Neural cell (in vitro differentiated cells): ENCODE data around the gene TMTC1. TPM values are rescaled to one million over a fixed set of nuclear protein-coding genes. Genes with fewer than 3 reads are reported as not detected.

Experiments
- H2AFZ ChIP-seq: fragments of 200-600, 300-800 bp; sonication (generic), shearing (Covaris generic); 2 replicates; pipeline ENCODE4 v1.6.0; 2014; ENCODE audit warnings: low read depth, mild to moderate bottlenecking, antibody characterized with exemption, low read length, moderate library complexity
- H3F3A ChIP-seq: fragments of 200-600 bp; shearing (Covaris generic); 2 replicates; pipeline ENCODE4 v1.6.1; 2016; ENCODE audit warnings: mild to moderate bottlenecking, moderate library complexity, mixed read lengths, antibody characterized with exemption, low read length; ENCODE audit not compliant: insufficient read depth, poor library complexity, severe bottlenecking
- H3K27ac ChIP-seq: fragments of 200-600, 300-800 bp; sonication (generic), shearing (Covaris generic); 2 replicates; pipeline ENCODE4 v1.5.1; 2014; ENCODE audit warnings: mild to moderate bottlenecking, low read length, moderate library complexity
- H3K27me3 ChIP-seq: fragments of 300-800, 200-600 bp; sonication (generic), shearing (Covaris generic); 2 replicates; pipeline ENCODE4 v1.6.0; 2014; ENCODE audit warnings: mild to moderate bottlenecking, low read depth, low read length, moderate library complexity; ENCODE audit not compliant: insufficient read depth
- H3K36me3 ChIP-seq: fragments of 300-800, 200-600 bp; sonication (generic), shearing (Covaris generic); 2 replicates; pipeline ENCODE4 v1.5.1; 2014; ENCODE audit warnings: mild to moderate bottlenecking, antibody characterized with exemption, low read length, moderate library complexity; ENCODE audit not compliant: insufficient read depth
- H3K4me2 ChIP-seq: fragments of 300-800, 200-600 bp; sonication (generic), shearing (Covaris generic); 2 replicates; pipeline ENCODE4 v1.6.0; 2014; ENCODE audit warnings: mild to moderate bottlenecking, low read length
- H3K4me3 ChIP-seq: fragments of 300-800, 200-600 bp; sonication (generic), shearing (Covaris generic); 2 replicates; pipeline ENCODE4 v1.5.1; 2014; ENCODE audit warnings: mild to moderate bottlenecking, low read length, moderate library complexity
- H3K79me2 ChIP-seq: fragments of 200-600 bp; shearing (Covaris generic); replicated peaks from 2 replicates; pipeline ENCODE4 v1.6.0; 2014; ENCODE audit warnings: mild to moderate bottlenecking, low read length, moderate library complexity; ENCODE audit not compliant: insufficient read depth
- H3K9ac ChIP-seq: fragments of 300-800, 200-600 bp; sonication (generic), shearing (Covaris generic); 2 replicates; pipeline ENCODE4 v1.6.1; 2016; ENCODE audit warnings: mild to moderate bottlenecking, low read length, mixed read lengths
- H3K9me2 ChIP-seq: fragments of 200-600 bp; shearing (Covaris generic); 2 replicates; pipeline ENCODE4 v1.6.1; 2016; ENCODE audit warnings: mild to moderate bottlenecking, low read length, mixed read lengths; ENCODE audit not compliant: insufficient read depth
- H3K9me3 ChIP-seq: fragments of 200-600, 300-800 bp; sonication (generic), shearing (Covaris generic); 2 replicates; pipeline ENCODE4 v1.6.1; 2016; ENCODE audit warnings: mild to moderate bottlenecking, mixed run types, low read length, moderate library complexity, mixed read lengths
- H4K20me1 ChIP-seq: fragments of 200-600 bp; shearing (Covaris generic); 2 replicates; pipeline ENCODE4 v1.6.1; 2016; ENCODE audit warnings: mild to moderate bottlenecking, mixed run types; ENCODE audit not compliant: insufficient read depth
- CTCF ChIP-seq: fragments of 450-650 bp; IDR thresholded peaks from 2 replicates; pipeline ENCODE4 v1.5.1; 2014; ENCODE audit warnings: antibody characterized with exemption, mild to moderate bottlenecking, moderate library complexity; ENCODE audit not compliant: poor library complexity, severe bottlenecking
- EP300 ChIP-seq: fragments of 450-650 bp; conservative IDR thresholded peaks from 2 replicates; pipeline ENCODE4 v1.6.1; 2014; ENCODE audit warnings: antibody characterized with exemption, mild to moderate bottlenecking, moderate library complexity; ENCODE audit not compliant: poor library complexity, severe bottlenecking
- EZH2 ChIP-seq: fragments of 200-600, 300-800 bp; shearing (Covaris generic), sonication (generic); IDR thresholded peaks from 2 replicates; pipeline ENCODE4 v1.6.1; 2014; ENCODE audit warnings: antibody characterized with exemption, low read length, borderline replicate concordance, mild to moderate bottlenecking; ENCODE audit not compliant: insufficient read depth, poor library complexity, severe bottlenecking
- MXI1 ChIP-seq: fragments of 450-650 bp; conservative IDR thresholded peaks from 2 replicates; pipeline ENCODE4 v1.6.1; 2014; ENCODE audit warnings: antibody characterized with exemption, mild to moderate bottlenecking; ENCODE audit not compliant: poor library complexity, severe bottlenecking
- POLR2AphosphoS5 ChIP-seq: IDR thresholded peaks from 2 replicates; pipeline ENCODE4 v1.6.1; 2012
- RAD21 ChIP-seq: fragments of 450-650 bp; conservative IDR thresholded peaks from 2 replicates; pipeline ENCODE4 v1.6.1; 2014; ENCODE audit warnings: antibody characterized with exemption, mild to moderate bottlenecking, moderate library complexity
- SMC3 ChIP-seq: fragments of 450-650 bp; conservative IDR thresholded peaks from 2 replicates; pipeline ENCODE4 v1.6.1; 2014; ENCODE audit warnings: antibody characterized with exemption, mild to moderate bottlenecking, moderate library complexity; ENCODE audit not compliant: poor library complexity
- TAF1 ChIP-seq: IDR thresholded peaks from 2 replicates; pipeline ENCODE4 v1.6.1; 2012; ENCODE audit warnings: low read depth
- polyA plus RNA-seq: library from polyadenylated mRNA; depleted of rRNA; stranded (reverse); fragments of >200 nt; gene quantifications from 2 replicates; pipeline ENCODE4 v1.2.3, GENCODE V29; 2014
- TF ChIP-seq, protein P1 (sequence below): IDR thresholded peaks from 2 replicates; pipeline ENCODE4 v1.6.1; 2012; ENCODE audit warnings: borderline replicate concordance

The TMTC1 gene
- polyA plus RNA-seq, 1 donor from 2014 or later: 10.0 TPM

- H3K79me2 ChIP-seq: no peaks in the 10 kb centered on the region
- H3K4me3 ChIP-seq: no peak overlapping the region
- H3K9me3 ChIP-seq: no peaks in the 10 kb centered on the region
- H4K20me1 ChIP-seq: no peaks in the 10 kb centered on the region
- no peaks in the 10 kb centered on the region for H3K9me2 ChIP-seq
- H2AFZ ChIP-seq: no peak overlapping the region
- H3K27ac ChIP-seq: no peak overlapping the region
- H3F3A ChIP-seq: no peaks in the 10 kb centered on the region
- H3K27me3 ChIP-seq: no peaks in the 10 kb centered on the region
- TF ChIP-seq SMC3 (no peak), RAD21 (no peak), EP300 (no peak), MXI1 (no peak), EZH2 (no peak), CTCF (no peak), TAF1 (no peak), POLR2AphosphoS5 (no peak)
- TF ChIP-seq, protein P1, sequence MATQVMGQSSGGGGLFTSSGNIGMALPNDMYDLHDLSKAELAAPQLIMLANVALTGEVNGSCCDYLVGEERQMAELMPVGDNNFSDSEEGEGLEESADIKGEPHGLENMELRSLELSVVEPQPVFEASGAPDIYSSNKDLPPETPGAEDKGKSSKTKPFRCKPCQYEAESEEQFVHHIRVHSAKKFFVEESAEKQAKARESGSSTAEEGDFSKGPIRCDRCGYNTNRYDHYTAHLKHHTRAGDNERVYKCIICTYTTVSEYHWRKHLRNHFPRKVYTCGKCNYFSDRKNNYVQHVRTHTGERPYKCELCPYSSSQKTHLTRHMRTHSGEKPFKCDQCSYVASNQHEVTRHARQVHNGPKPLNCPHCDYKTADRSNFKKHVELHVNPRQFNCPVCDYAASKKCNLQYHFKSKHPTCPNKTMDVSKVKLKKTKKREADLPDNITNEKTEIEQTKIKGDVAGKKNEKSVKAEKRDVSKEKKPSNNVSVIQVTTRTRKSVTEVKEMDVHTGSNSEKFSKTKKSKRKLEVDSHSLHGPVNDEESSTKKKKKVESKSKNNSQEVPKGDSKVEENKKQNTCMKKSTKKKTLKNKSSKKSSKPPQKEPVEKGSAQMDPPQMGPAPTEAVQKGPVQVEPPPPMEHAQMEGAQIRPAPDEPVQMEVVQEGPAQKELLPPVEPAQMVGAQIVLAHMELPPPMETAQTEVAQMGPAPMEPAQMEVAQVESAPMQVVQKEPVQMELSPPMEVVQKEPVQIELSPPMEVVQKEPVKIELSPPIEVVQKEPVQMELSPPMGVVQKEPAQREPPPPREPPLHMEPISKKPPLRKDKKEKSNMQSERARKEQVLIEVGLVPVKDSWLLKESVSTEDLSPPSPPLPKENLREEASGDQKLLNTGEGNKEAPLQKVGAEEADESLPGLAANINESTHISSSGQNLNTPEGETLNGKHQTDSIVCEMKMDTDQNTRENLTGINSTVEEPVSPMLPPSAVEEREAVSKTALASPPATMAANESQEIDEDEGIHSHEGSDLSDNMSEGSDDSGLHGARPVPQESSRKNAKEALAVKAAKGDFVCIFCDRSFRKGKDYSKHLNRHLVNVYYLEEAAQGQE: no peak
- no peak overlapping the region for H3K4me2 ChIP-seq
- H3K9ac ChIP-seq: no peak overlapping the region
- H3K36me3 ChIP-seq: no peaks in the 10 kb centered on the region
These were observed 89.7 kb downstream of the TMTC1 start for GRCh38 chr12:29694002-29694401.

- Histone ChIP-seq H3K9me3 (no peaks in the 10 kb centered on the region), H3K27me3 (no peaks in the 10 kb centered on the region), H3K4me3 (no peak overlapping the region), H2AFZ (no peak overlapping the region), H3K79me2 (no peaks in the 10 kb centered on the region), H4K20me1 (no peaks in the 10 kb centered on the region), H3K4me2 (no peak overlapping the region), H3K9ac (no peak overlapping the region), H3K27ac (no peak overlapping the region), H3F3A (no peaks in the 10 kb centered on the region), H3K9me2 (no peaks in the 10 kb centered on the region), H3K36me3 (no peaks in the 10 kb centered on the region)
- TF ChIP-seq RAD21 (no peak), POLR2AphosphoS5 (no peak), CTCF (no peak), TAF1 (no peak), MXI1 (no peak), EP300 (no peak), SMC3 (no peak), EZH2 (no peak)
- TF ChIP-seq, protein P1: no peak
These were observed 91.5 kb downstream of the TMTC1 start for GRCh38 chr12:29692237-29692636.
